PC-9 (cell line): Measurements from ENCODE around the gene GCLC.

Source experiments
- CTCF ChIP-seq: fragments of 200-600 bp; sonication (generic); conservative IDR thresholded peaks from 2 replicates; pipeline ENCODE4 v1.6.1; 2017; ENCODE audit warnings: mixed run types, antibody characterized with exemption, mild to moderate bottlenecking, moderate library complexity
- EZH2 ChIP-seq: fragments of 200-600 bp; sonication (generic); IDR thresholded peaks from 2 replicates; pipeline ENCODE4 v1.8.0; 2017; ENCODE audit warnings: antibody characterized with exemption, low read depth

- TF ChIP-seq CTCF (no peak), EZH2 (no peak)
These were observed 24.1 kb upstream of the GCLC start for GRCh38 chr6:53568776-53569616.
